ENCODE data around the gene ZEB1.

DNA sequence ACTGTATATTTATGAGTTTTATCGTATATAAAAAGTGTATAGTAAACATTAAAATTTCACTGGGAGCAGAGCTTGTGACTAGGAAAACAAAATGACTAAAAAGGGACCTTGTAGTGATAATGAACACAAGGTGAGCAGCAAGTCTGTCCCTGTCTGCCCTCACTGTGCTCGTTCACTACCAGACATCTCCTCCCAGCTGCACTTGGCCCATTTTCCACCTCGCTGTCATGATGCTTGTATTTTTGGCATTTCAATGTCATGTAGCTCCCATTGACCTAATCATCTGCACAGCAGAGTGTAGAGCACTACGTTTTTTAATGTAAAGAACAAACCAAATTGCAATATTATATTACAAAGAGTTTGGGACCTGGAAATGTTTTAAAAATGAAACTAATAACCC is 207.2 kb downstream of the ZEB1 start:
- TF ChIP-seq MAZ (IDR thresholded peaks at IDR 0.05; ENCODE audit: borderline replicate concordance, low read depth, low read length) (no peak), MAZ (CRISPR knock-in tag; IDR thresholded peaks at IDR 0.05; ENCODE audit: low read depth) (no peak), SMARCE1 (IDR thresholded peaks at IDR 0.05; ENCODE audit: borderline replicate concordance) (no peak), CBX5 (CRISPR knock-in tag; IDR thresholded peaks at IDR 0.05; ENCODE audit: borderline replicate concordance) (no peak), CREM (IDR thresholded peaks at IDR 0.05) (no peak), CREM (CRISPR knock-in tag; IDR thresholded peaks at IDR 0.05) (no peak), KMT2A (CRISPR knock-in tag; IDR thresholded peaks at IDR 0.05) (no peak), NFIC (IDR thresholded peaks at IDR 0.05; ENCODE audit: low read length) (no peak), HDAC2 (CRISPR knock-in tag; IDR thresholded peaks at IDR 0.05) (no peak), ZNF138 (CRISPR knock-in tag; IDR thresholded peaks at IDR 0.05; ENCODE audit: low read depth) (no peak)
- TF ChIP-seq, protein P1, sequence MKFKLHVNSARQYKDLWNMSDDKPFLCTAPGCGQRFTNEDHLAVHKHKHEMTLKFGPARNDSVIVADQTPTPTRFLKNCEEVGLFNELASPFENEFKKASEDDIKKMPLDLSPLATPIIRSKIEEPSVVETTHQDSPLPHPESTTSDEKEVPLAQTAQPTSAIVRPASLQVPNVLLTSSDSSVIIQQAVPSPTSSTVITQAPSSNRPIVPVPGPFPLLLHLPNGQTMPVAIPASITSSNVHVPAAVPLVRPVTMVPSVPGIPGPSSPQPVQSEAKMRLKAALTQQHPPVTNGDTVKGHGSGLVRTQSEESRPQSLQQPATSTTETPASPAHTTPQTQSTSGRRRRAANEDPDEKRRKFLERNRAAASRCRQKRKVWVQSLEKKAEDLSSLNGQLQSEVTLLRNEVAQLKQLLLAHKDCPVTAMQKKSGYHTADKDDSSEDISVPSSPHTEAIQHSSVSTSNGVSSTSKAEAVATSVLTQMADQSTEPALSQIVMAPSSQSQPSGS (CRISPR knock-in tag; IDR thresholded peaks at IDR 0.05), result no peak
